GM10266 (cell line): ENCODE data around the gene LPA.
"Not testable (repeated sequence)": the region's sequence is repeated elsewhere in the genome, so short reads cannot be mapped to it uniquely, and the experiment has no call there.

ENCODE experiments used
- DNase-seq: peaks from one replicate; pipeline ENCODE4 v3.0.0; 2012; ENCODE audit errors: extremely low spot score
- TF ChIP-seq, protein P1 (sequence below): IDR thresholded peaks from 2 replicates; pipeline ENCODE4 v1.5.1; 2012; ENCODE audit warnings: mild to moderate bottlenecking, low read depth; ENCODE audit not compliant: control insufficient read depth, insufficient read depth; ENCODE audit errors: missing control alignments

Gene LPA, protein sequence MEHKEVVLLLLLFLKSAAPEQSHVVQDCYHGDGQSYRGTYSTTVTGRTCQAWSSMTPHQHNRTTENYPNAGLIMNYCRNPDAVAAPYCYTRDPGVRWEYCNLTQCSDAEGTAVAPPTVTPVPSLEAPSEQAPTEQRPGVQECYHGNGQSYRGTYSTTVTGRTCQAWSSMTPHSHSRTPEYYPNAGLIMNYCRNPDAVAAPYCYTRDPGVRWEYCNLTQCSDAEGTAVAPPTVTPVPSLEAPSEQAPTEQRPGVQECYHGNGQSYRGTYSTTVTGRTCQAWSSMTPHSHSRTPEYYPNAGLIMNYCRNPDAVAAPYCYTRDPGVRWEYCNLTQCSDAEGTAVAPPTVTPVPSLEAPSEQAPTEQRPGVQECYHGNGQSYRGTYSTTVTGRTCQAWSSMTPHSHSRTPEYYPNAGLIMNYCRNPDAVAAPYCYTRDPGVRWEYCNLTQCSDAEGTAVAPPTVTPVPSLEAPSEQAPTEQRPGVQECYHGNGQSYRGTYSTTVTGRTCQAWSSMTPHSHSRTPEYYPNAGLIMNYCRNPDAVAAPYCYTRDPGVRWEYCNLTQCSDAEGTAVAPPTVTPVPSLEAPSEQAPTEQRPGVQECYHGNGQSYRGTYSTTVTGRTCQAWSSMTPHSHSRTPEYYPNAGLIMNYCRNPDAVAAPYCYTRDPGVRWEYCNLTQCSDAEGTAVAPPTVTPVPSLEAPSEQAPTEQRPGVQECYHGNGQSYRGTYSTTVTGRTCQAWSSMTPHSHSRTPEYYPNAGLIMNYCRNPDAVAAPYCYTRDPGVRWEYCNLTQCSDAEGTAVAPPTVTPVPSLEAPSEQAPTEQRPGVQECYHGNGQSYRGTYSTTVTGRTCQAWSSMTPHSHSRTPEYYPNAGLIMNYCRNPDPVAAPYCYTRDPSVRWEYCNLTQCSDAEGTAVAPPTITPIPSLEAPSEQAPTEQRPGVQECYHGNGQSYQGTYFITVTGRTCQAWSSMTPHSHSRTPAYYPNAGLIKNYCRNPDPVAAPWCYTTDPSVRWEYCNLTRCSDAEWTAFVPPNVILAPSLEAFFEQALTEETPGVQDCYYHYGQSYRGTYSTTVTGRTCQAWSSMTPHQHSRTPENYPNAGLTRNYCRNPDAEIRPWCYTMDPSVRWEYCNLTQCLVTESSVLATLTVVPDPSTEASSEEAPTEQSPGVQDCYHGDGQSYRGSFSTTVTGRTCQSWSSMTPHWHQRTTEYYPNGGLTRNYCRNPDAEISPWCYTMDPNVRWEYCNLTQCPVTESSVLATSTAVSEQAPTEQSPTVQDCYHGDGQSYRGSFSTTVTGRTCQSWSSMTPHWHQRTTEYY (N-terminal part only)

DNA sequence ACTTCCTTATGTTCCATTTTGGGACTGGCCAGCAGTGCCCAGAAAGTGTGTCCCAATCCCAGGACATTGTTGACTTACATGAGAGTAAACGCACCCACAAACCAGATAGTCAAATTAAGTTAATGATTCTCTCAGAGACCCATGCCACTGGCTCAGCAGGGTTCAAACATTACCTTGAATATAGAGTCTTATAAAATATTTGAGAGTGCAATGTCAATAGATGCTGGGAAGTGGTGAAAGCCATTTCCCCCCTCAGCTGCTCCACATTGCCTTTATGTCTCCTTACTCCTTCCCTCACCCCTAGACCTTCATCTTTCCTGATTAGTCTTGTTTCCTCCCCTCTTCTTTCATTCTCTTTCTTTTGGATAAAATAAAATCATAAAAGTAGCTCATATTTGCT, at the start of gene LPA:
TSS of gene LPA (minus strand) at position 78 of the 400 bp plus-strand sequence. CDS start at position 17, 61 bp downstream.
- not testable (repeated sequence) for DNase-seq

DNA sequence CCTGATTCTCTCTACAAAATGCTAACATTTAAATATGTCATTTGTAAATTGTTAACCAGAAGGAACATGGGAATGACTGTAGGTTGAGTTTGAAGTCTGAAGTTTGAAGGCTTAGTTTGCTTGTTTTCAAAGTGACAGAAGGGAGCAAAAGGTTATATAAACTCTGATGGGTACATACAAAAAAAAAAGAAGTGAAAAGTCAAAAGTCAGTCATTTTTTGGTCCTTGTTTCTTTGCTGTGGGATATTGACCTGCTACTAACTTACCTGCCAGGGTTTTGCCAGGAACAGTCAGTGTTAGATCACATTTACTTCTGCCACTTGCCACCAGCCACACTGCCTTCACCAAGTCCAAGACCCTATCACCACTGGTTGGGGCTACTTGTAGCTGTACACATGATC, 44.9 kb upstream of the LPA start:
- DNase-seq = not testable (repeated sequence)

DNA sequence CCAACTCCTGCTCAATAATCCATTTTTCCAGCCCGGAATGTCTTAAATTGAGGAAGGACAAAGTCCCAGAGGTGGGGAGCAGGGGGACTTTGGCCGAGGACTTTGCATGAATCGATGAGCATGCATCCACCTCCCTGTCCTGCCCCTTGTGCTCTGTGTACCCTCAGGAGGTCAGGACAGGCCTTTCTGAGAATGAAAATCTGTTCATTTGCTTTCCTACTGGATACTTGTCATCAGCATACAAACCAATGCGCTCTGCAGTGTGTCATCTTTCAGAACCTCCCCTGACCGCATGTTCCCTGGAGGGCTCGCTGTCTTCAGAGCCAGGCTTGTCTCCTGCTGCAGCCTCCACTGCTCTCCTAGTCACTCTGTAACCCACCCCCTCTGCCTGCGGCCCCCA, 40.6 kb upstream of the LPA start:
- not testable (repeated sequence) for DNase-seq

DNA sequence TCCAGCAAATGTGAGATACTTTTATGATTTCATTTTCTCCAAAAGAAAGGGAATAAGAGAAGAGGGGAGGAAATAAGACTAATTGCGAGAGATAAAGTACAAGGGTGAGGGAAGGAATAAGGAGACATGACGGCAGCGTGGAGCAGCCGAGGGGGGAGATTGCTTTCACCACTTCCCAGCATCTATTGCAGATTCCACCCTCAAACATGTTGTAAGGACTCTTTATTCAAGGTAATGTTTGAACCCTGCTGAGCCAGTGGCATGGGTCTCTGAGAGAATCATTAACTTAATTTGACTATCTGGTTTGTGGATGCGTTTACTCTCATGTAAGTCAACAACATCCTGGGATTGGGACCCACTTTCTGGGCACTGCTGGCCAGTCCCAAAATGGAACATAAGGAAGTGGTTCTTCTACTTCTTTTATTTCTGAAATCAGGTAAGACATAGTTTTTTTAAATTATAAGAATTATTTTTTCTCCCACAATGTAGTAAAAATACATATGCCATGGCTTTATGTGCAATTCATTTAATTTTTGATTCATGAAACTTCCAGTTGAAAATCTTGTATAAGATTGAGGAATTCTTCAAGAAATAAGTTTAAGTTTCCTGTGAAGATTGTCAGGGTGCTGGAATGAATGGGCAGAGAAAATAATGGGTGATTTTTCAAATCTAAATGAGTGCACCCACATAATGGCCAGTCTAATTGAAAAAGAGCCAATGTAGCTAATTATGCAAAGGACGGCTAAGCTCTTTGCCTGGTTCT, 38.0 kb upstream of the LPA start, which contains the start of gene PLG:
TSS of gene PLG (plus strand) at position 327 of the 763 bp plus-strand sequence. CDS start at position 388, 61 bp downstream.
- not testable (repeated sequence) for DNase-seq

DNA sequence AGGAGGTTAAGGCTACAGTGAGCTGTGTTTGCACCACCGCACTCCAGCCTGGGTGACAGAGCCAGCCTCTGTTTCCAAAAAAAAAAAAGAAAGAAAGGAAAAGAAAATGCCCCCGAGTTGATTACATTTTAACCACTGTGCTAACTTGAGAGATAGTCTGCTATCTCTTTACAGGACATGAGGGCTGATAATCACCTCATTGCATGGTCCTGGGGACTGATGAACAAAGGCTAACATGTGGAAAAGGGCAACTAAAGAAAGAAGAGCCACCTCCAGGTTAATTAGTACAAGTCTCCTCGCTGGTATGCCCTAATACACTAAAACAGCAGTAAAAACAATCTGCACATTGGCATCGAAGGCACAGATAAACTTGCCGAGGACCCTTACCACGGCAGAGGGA, 33.8 kb upstream of the LPA start:
- TF ChIP-seq, protein P1, sequence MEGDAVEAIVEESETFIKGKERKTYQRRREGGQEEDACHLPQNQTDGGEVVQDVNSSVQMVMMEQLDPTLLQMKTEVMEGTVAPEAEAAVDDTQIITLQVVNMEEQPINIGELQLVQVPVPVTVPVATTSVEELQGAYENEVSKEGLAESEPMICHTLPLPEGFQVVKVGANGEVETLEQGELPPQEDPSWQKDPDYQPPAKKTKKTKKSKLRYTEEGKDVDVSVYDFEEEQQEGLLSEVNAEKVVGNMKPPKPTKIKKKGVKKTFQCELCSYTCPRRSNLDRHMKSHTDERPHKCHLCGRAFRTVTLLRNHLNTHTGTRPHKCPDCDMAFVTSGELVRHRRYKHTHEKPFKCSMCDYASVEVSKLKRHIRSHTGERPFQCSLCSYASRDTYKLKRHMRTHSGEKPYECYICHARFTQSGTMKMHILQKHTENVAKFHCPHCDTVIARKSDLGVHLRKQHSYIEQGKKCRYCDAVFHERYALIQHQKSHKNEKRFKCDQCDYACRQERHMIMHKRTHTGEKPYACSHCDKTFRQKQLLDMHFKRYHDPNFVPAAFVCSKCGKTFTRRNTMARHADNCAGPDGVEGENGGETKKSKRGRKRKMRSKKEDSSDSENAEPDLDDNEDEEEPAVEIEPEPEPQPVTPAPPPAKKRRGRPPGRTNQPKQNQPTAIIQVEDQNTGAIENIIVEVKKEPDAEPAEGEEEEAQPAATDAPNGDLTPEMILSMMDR = no peak
- no peak for DNase-seq

DNA sequence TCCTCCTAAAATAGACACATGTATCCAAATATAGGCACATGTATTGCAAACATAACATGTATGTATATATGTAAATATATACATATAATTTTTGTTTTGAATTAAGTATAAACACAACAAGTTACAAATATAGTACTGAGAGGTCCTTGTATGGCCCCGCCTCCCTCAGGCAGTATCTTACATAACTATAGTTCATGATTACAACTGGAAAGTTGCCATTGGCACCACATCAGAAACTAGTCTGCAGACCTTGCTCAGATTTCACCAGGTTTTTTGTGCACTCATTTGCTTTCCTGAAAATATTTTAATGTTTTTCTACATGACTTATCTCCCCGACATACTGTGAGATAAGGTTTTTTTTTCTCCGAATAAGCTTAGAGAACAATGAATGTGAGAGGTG, 32.8 kb upstream of the LPA start:
- not testable (repeated sequence) for DNase-seq

DNA sequence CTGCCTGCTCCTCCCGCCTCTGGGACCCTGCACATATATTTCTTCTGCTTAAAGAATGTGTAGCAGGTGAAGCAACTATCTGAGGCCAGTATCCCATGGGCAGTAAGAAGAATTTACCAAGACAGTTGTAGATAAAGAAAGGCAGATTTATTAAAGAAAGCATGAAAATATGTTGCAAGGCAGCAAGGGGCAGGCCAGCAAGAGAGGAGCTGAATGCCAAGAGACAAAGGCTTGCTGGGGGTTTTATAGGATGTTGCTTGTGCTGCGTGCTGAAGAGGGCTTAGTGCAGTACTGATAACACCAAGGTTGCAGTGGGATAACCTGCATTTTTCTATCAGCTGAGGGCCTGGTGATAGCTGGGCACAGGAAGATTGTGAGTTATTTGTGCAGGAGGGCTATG, 31.5 kb upstream of the LPA start:
- DNase-seq = not testable (repeated sequence)

DNA sequence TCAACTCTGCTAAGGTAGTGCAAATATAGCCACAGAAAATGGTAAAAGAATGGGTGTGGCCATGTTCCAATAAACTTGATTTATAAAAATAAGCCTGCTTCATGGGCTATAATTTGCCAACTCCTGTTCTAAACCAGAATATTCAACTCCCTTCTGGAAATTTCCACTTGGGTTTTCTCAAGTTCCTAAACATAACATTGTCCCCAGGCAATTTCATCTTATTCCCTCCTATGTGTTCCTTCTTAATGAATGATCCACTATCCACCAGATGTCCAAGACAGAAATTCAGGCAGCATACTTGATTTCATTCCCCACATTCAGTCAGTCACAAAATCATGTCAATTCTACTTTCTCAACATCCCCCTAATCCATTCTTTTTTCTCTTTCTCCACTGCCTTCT, 30.9 kb upstream of the LPA start:
- DNase-seq = not testable (repeated sequence)

DNA sequence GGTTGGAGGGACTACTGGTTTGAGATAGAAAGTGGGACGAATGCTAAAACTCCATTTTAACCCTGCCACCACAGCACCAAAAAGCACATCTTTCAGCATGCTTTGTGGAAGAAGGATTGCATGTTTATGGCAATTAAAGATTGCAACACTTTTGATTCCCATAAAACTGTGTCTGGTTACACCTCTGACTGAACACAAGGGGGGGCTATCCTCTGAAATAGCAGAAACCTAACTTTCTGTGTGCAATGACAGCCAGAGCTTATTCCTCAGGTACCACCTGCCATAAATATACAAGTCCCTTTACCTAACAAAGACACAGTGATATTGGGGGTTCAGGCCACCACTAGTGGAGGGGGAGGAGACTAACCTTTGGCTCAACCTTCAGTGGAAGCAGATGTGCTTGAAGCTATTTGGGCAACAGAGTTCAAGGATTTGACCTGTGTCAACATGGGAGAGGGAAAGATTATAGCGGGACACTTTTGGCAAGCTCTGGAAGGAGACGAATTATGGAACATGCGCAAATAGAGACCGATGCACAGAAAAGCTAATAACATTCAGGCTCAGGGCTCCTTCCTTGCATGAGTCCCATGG, 28.4 kb upstream of the LPA start:
- no peak for DNase-seq
- TF ChIP-seq, protein P1 = no peak

DNA sequence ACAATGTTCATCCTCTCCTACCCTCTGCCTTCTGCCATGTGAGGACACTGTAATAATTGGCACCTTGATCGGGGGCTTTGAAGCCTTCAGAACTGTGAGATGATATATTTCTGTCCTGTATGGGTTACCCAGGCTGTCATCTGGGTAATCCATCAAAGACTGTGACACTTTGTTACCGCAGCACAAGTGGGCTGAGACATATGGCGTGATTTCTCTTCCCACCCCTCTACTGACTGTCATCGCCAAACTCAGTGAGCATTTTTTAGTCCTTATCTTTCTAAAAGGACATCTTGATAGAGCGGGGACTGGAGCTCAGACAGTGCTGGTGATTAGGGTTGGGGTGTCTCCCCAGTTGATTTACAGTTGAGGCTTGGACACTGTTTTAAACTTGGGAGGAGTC, 27.5 kb upstream of the LPA start:
- no peak for DNase-seq

More for the DNA sequence above, 27.5 kb upstream of the LPA start:
- TF ChIP-seq, protein P1 = no peak
